Activated gamma-delta T cell (primary cell): Measurements from ENCODE around the gene GTF2H1.
"Not testable (repeated sequence)": the region's sequence is repeated elsewhere in the genome, so short reads cannot be mapped to it uniquely, and the experiment has no call there.

Experiments
- DNase-seq: peaks from one replicate; lab custom pipeline; 2025; lab: John Stamatoyannopoulos, UW

The GTF2H1 gene

GRCh38 chr11:18375941-18376340, 53.6 kb downstream of the GTF2H1 start:
- no peak for DNase-seq

GRCh38 chr11:18379201-18379600, 56.8 kb downstream of the GTF2H1 start:
- DNase-seq = no peak

- DNase-seq = no peak
Measured at GRCh38 chr11:18383388-18384156, 61.2 kb downstream of the GTF2H1 start.

- DNase-seq = no peak
Measured at GRCh38 chr11:18384157-18384641, 61.8 kb downstream of the GTF2H1 start.

GRCh38 chr11:18390088-18390487, 67.7 kb downstream of the GTF2H1 start:
- no peak for DNase-seq

GRCh38 chr11:18392434-18393321, 70.3 kb downstream of the GTF2H1 start:
- no peak for DNase-seq

GRCh38 chr11:18393581-18394274, 71.4 kb downstream of the GTF2H1 start:
- no peak for DNase-seq

GRCh38 chr11:18394275-18394927, 72.0 kb downstream of the GTF2H1 start, which contains the start of gene LDHA:
Gene LDHA, plus strand, starts transcription at chr11:18394563. Its CDS starts 2,280 bp downstream, at chr11:18396843.
- peak; percentile 99 for DNase-seq

GRCh38 chr11:18394928-18395734, 72.8 kb downstream of the GTF2H1 start:
- DNase-seq = no peak

- DNase-seq = peak; percentile 87
Measured at GRCh38 chr11:18395735-18396504, 73.6 kb downstream of the GTF2H1 start.

GRCh38 chr11:18397921-18398320, 75.6 kb downstream of the GTF2H1 start:
- DNase-seq = no peak

GRCh38 chr11:18401077-18401476, 78.7 kb downstream of the GTF2H1 start:
- not testable (repeated sequence) for DNase-seq

- no peak for DNase-seq
Measured at GRCh38 chr11:18404062-18404461, 81.7 kb downstream of the GTF2H1 start.

- DNase-seq = not testable (repeated sequence)
Measured at GRCh38 chr11:18407400-18407799, 85.0 kb downstream of the GTF2H1 start.

GRCh38 chr11:18408558-18409291, 86.4 kb downstream of the GTF2H1 start:
- no peak for DNase-seq

- DNase-seq = no peak
Measured at GRCh38 chr11:18416459-18416858, 94.1 kb downstream of the GTF2H1 start.
